HG03432 (cell line): ENCODE data around the gene DPCD.
A peak's percentile ranks its signal among the peaks of the same experiment; 100 is the strongest.
"Not testable (repeated sequence)": the region's sequence is repeated elsewhere in the genome, so short reads cannot be mapped to it uniquely, and the experiment has no call there.

Experiments used
- ATAC-seq: cut with Tn5 transposase; IDR thresholded peaks from one replicate; pipeline ENCODE4 v1.9.1; 2021; ENCODE audit warnings: mild to moderate bottlenecking, moderate library complexity; ENCODE audit not compliant: unreplicated experiment

Gene DPCD

DNA sequence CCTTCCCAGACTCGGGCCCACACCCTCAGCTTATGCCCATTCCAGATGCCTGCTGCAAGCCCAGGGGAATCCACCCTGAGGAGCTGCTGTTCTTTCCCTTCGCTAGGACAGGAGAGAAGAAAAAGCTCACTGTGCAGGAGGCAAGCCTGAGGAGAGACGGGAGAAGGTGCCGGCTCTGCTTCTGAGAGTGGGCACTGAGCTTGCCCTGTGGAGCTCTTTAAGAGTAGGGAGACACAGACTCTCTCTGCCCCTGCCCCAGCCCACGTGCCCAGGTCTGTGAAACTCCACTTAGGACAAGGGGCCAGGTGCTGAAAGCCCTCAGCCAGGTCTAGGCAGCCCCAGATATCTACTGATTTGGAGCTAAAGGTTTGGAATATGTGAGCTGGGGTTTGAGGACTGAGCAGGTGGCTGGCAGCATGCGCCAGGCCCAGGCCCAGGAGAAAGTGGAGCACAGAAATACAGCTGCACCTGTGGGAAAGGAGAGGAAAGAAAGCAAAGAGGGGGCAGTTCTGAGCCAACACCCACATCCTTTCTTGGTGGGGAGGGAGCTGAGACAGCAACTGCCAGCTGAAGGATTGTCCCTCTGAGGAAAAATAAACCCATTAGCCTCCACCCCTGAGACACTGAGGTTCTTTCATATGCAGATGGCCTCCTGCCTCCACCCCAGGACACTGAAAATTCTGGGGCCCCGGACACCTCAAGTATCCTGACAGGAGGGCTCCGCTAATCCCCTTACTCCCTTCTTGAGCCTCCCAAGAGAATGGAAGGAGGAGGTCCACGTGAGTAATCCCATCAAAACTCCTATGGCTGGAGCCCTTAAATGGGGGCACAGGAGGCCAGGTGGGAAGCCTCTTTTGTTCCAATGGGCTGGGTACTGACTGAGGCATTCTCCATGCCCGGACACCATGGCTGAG lies 7.4 kb upstream of the DPCD start:
- ATAC-seq, result no peak

DNA sequence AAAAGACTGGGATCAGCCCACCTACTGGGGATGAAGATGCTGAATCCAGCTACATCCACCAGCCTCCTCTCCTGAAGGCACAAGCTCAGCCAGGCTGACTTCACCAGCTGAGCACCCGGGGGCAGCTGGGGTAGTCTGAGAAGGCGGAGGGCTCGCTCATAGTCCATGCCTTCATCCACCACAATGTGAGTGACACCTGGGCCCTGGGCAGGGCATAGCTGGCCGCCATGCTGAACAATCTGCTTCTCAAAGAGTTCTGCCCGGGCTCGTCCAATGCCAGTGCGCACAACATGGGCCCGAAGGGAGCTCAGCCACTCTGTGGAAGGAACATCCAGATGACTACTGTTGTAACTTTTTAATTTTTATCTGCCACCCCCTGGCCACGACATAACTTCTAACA lies 2.3 kb upstream of the DPCD start:
- ATAC-seq, result no peak

DNA sequence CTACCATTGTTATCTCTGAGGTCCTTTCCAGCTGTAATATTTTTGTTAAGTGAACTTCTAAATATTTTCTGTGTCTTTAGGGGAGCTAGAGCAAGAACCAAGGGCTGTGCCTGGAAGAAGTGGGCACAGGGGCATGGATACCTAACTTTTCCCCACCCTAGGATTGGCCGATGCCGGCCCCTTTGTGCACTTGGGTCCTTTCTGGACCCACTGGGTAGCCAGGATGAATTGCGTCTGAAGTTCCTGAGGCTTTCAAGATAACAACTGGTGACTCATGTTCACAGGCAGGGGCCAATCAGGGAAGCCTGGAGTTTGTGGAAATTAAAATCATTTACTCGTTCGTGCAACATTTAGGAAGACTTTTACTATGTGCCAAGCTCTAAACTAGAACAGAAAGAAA lies 758 bp downstream of the DPCD start:
- ATAC-seq, result no peak

DNA sequence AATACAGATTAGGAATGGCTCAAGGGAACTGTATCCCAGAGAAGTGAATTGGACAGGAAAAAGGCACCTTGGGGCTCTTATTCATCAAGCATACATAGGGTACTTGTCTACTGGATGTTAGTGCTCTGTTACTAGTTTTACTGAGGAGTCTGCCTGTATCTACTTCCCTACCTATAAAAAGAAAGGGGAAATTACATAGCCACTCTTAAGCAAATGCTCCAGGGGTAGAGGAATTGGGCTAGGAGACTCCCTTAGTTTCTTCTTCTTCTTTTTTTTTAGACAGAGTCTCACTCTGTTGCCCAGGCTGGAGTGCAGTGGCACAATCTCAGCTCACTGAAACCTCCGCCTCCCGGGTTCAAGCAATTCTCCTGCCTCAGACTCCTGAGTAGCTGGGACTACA lies 5.2 kb downstream of the DPCD start:
- not testable (repeated sequence) for ATAC-seq

DNA sequence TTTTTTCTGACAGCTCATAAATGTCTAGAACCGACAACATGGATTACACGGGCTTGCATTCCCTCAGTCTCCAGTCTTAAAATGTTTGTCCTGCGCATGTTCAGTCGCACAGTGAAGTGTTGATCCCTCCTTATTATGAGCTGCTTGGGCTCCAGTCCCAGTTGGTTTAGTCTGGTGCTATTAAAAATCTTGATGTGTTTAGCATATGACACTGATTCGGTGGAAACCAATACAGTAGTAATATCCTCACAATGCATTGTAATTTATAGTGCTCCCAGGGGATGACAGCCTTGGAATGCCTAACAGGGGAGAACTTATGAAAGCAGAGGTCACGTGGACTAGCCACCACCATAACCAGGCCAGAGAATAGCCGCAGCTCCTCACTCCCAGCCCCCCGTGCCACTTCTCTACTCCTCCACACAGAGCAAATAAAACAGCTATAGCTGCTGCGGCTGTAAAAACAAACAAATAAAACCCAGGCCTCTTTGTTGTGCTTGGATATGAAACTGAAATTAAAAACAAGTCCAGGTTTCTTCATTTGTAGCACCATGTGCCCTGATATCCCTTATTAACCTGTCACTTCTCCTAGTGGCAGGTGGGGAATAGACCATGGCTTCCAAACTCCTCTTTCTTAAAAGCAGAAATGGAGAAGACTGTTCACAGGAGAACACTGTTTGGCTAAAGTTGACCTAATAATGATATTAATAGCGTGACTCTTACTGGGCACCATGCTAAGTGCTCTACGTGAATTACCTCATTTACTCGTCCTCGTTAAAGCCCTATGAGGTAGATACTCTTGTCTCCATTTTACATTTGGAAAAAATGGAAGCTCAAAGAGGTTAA lies 7.7 kb downstream of the DPCD start:
- ATAC-seq, result no peak

DNA sequence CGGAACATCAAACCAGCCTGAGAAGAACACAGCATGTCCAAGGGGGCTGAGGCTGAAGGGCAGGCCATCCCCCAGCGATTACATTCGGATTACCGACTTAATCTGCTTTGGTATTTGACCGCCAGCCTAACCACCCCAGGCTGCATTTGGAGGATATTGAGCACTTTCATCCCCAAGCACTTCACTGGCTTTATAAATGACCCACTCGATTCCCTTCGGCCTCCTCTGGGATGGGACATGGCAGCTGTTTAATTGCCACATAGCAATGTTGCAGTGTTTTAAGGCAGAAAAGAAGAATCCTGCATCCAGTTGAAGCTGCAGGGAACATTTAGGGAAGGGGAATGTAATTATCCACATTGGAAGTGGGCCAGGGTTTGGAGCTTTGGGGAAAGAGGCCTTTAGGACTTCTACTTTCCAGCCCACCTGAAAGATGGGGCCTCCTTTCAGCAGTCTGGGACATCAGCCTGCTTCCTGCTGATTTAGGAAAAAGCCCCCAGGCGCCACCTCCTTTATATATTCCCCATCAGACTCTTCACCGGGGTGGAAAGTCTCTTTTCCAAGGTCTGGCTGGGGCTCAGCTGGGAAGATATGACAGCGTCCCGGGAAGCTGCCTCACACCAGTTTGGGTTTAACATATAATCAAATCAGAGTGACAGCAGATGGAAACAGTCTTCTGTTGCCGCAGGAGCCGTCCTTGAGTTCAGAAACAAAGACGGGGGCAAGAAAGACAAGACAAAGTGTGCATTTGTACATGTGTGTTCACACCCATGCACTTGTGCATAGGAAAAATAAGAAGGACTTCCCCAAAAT lies 9.2 kb downstream of the DPCD start:
- no peak for ATAC-seq

DNA sequence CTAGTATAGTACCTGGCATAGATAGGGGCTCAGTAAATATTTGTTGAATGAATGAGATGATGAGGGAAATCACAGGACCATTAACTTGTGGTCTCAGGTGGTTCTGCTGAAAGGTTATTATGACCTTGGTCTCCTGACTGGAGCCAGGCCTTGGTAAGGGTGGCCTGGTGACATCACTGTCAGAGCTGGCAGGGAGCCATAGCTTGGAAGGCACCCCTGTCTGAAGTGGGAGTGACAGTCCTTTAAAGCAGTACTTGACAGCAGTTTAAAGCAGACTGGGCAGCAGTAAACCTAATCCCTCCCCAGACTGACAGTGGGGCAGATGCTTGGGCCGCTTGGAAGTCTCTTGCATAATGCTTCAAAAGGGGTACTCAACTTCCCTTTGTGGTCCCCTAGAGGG lies 13.4 kb downstream of the DPCD start:
- ATAC-seq, result no peak

DNA sequence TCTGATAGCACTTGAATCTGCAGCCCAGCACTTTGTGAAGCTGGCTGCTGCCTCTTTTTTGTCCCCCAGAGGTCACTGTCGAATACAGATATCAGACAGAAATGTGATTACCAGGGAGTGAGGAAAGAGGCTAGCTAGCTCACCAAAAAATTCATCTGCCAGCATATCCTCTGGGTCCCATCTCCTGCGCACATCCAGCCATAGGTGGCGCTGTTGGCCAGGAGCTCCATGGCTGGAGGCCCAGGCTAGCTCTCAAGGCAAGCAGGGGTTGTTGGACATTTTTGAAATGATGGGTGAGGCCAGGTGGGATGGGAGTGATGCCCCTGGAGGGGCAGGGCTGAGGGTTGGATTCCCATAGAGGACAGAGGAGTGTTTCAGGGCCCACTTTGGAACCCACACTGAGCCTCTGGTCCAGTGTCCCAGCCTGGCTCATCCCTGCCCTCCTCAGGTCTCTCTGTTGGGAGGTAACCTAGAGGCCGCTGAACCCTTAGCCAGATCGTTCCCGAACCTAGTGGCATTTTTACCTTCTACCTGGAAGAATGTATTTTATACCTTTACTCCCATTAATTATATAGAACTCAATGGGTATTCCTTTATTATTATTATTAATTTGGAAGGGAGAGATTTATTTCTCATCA lies 14.8 kb downstream of the DPCD start:
- ATAC-seq, result peak; percentile 64

DNA sequence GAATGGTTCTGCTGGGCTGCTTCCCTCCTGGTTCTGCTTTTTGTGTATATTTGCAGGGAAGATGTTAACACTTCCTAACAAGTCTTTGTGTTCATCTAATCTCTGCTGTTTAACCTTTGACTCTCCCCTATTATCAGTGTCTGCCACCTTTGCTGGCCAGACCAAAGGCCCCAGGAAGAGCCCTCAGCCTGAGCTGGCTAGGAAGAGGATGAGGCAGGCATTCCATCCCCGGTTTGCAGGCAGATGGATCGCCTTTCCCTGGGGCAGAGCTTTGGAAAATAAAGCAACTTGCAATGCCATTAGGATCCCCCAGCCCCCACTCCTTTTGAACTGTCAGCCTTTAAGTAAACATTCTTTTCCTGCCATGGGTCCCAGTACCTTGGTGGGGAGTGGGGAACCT lies 19.0 kb downstream of the DPCD start:
- ATAC-seq, result no peak

DNA sequence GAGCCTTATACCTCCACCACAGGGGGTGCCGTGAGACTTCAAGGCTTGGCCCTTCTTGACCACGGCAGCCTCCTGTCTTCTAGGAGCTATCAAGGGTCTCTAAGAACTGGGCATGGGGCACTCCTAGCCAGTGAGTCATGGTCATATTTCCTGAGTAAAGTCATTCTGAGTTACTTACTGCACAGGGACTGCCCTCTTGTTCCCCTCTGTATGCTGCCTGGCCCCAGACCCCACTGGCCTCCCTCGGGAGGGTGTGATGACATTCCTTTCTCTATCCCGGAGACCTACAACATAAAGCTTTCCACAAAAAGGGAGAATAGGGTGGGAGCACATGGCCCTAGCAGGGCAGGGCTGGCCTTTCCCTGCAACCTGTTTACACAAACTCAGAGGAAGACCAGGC lies 21.4 kb downstream of the DPCD start:
- ATAC-seq, result no peak

DNA sequence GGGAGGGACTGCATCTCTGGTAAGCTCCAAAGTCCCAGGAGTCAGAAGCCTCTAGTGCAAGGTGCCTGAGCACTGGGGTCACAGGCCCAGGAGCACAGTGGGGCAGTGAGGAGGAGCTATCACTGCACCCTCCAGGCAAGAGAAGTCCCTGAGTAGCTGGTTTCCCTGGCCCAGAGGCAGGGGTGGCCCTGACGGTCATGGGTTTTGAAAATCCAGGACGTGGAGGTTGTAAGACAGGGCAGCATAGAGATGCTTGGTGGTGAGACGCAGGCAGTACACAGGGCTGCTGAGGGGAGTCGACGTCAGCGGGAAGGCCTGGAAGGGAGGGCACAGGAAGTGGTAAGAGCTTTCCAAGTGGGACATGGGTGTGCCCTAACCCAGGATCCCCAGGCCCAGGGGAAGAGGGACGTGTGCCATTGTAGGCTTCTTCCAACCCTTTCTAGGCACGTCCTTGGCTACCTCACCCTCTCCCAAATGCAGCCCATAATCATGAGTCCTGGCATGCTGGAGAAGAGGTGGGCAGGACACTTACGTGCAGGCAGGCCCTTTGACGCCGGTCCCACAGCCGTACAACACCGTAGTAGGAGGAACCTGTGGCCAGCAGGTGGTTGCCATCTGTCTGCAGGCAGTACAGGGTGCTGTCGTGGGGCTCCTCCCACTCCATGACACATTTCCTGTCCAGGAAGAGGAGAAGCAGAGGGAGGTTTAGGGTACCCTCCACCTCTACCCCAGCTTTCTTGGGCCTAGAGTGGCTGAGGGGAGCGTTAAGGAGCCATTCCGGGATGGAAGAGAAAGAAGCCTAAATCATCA lies 23.2 kb downstream of the DPCD start:
- no peak for ATAC-seq

DNA sequence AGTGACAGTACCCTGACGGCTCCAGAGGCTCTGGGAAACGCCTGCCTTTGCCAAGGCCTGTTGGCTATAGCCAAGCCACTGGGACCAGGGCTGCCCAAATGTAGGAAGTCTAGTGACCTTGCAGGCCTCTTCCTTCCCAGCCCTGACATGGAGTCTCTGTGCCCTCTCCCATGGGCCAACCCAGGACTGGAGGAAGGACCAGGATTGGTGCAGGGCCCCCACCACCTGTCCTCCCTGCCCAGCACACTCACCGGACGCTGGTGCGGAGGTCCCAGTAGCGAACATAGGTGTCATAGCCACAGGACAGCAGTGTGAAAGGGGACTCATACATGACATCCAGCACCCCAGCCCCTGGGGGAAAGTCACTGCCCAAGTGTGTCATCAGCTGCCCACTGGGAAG lies 24.0 kb downstream of the DPCD start:
- no peak for ATAC-seq

DNA sequence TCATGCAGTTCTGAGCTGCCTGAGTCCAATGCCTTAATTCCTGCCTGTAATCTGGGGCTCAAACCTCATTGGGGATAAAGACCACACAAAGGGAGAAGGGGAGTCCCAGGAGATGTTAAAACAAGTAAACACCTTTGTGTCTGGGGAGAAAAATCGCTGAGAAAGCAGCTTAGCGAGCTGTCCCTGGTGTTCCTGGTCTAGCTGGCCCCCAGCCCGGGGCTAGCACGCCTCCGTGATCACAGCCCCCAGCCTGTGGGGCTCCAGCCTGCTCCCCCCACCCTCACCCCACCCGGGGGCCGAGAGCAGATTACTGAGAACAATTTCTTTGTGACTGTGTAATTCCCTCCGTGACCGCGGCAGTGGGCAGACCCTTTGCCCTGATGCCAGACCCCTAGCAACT lies 24.8 kb downstream of the DPCD start:
- ATAC-seq, result no peak

DNA sequence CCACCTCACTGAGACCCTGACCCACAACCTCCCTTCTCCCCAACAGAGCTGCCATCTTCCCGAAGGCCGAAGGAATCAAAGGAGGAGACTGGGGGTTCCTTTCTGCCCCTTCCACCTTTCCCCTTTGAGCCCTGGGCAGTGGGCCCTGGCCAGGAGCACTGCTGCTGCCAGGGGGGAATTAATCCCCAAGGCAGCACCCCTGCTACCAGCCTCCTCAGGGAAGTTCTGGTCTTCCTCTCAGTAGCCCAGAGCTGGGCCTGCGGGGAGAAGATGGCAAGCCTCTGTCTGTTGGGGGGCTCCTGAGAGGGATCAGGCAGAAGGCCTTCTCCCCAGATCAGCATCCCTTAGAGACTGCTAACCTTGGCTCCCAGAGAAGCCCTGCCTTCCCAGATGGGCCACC lies 25.5 kb downstream of the DPCD start:
- no peak for ATAC-seq

DNA sequence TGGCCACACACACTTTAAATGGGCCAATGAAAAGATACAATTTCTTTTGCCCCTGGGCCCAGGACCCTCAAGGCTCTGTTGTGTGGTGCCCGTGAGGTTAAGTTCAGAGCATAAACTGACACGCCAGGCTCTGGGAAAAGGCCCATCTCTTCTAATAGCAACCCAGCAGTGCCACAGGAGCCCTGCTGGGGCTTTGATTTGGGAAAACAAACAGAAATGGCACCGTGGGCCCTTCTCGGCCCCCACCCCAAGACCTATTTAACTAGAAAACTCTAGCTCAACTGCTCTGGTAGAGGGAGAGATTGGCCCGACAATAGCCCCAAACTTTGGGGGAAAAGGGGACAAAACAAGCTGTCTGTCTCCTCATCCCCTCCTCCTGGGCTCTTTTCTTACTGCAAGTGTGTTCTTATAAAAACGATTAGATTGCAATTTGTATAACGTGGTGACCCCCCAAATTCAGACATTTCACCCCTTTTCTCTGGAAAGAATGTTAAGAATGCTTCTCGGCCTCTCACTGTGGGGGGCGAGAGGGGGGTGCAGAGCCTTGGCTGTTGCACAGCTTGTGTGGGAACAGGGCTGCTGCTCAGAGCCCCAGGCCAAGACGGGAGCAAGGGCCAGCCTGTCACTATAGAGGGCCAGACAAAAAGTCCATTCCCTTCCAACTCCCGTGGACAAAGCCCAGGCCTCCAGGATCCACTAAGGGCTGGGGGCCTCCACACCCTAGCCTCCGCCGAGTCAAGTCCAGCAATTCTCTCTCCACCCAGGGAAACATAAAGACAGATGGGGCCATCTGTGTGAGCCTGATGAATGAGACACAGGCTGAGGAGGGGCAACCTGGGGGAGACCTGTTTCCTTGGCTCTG lies 26.8 kb downstream of the DPCD start:
- no peak for ATAC-seq

DNA sequence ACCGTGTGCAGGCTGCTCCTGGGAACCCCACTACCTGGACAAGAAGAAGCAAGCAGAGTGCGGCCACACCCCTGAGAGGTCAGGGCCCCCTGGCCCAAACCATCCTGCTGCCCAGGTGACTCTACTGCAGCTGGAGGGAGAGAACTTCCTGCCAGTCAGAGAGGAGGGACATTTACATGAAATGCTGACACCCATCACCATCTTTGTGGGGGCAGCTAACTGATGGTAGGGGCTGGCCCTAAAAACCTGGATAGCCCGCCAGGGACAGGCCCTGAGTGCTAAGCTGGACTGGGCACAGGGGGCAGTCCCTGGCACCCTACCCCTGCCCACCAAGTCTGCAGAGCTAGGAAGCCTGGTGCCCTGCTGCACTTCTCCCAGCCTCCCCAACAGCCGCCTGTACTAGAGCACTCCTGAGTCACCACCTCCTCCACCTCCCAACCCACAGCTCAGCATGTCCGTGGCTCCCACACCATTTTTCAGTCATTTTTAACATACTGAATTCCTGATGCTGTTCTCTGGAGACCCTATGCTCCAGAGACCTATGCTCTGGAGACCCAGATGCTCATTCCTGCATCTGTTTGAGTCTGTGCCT lies 27.5 kb downstream of the DPCD start:
- ATAC-seq, result no peak

DNA sequence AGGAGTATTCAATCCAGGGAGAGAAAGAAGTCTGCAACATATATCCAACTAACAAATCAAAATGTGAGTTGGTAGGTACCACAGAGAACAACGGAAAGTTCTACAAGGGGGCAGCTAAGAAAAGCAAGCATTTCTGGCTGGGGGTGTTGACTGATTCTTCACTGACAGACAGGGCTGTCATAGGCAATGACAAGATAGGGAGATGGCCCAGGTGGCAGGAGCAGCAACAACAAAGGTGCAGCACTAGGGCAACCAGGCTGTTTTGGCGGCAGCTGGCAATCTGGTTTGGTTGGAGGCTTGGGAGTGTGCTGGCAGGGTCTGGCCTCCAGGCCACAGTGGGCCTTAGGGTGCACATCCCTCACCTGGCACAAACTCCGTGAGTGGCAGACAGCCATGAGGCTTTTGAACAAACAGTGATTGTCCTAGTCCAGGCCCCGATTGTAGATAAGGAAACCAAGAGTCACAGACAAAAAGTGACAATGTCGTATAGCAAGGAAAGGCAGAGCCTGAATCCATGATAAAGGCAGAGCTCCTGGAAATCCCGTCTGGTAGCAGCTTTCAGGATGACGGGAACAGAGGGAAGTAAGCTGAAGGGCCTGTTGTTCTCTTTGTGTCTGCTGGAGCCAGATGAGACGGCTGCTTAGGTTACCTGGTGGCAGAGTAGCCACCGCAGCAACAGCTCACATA lies 28.4 kb downstream of the DPCD start:
- ATAC-seq, result no peak
